Trophoblast cell (in vitro differentiated cells and primary cell): ENCODE results near the gene RBBP8.

Source experiments
- DNase-seq, 2 donors: peaks; one replicate each; pipeline ENCODE4 v3.0.0-alpha.2; 2016
- H2AFZ ChIP-seq: 2 replicates; pipeline ENCODE4 v1.6.1; 2013; ENCODE audit warnings: low read length, moderate library complexity, mild to moderate bottlenecking; ENCODE audit not compliant: insufficient read depth, poor library complexity
- H2AK5ac ChIP-seq: 2 replicates; pipeline ENCODE4 v1.6.1; 2013; ENCODE audit warnings: mild to moderate bottlenecking, low read length
- H2BK120ac ChIP-seq: 2 replicates; pipeline ENCODE4 v1.6.1; 2013; ENCODE audit warnings: low read length, mild to moderate bottlenecking, moderate library complexity; ENCODE audit not compliant: insufficient read depth, poor library complexity
- H2BK12ac ChIP-seq: 2 replicates; pipeline ENCODE4 v1.6.1; 2013; ENCODE audit warnings: mild to moderate bottlenecking, low read length, moderate library complexity
- H2BK5ac ChIP-seq: 2 replicates; pipeline ENCODE4 v1.6.1; 2013; ENCODE audit warnings: low read length, low read depth, moderate library complexity, mild to moderate bottlenecking; ENCODE audit not compliant: poor library complexity
- H3K14ac ChIP-seq: 2 replicates; pipeline ENCODE4 v1.6.1; 2013; ENCODE audit warnings: mild to moderate bottlenecking, low read length
- H3K18ac ChIP-seq: 2 replicates; pipeline ENCODE4 v1.6.1; 2013; ENCODE audit warnings: mild to moderate bottlenecking, low read length
- H3K23ac ChIP-seq: 2 replicates; pipeline ENCODE4 v1.6.1; 2013; ENCODE audit warnings: low read length
- H3K27ac ChIP-seq: 2 replicates; pipeline ENCODE4 v1.5.1; 2013; ENCODE audit warnings: low read depth, mild to moderate bottlenecking, inconsistent platforms, low read length, moderate library complexity
- H3K27me3 ChIP-seq: 2 replicates; pipeline ENCODE4 v1.6.1; 2013; ENCODE audit warnings: inconsistent platforms, mild to moderate bottlenecking, low read length, moderate library complexity; ENCODE audit not compliant: insufficient read depth
- H3K36me3 ChIP-seq, 2 experiments: 1 replicate in 1 of 2; 2 replicates in 1 of 2; pipeline ENCODE4 v1.6.1; 2013; ENCODE audit warnings: low read length in 2 of 2, mild to moderate bottlenecking in 2 of 2, moderate library complexity in 1 of 2; ENCODE audit not compliant: insufficient read depth in 2 of 2, control insufficient read depth in 1 of 2
- H3K4ac ChIP-seq: 2 replicates; pipeline ENCODE4 v1.6.1; 2013; ENCODE audit warnings: low read depth, mild to moderate bottlenecking, low read length, moderate library complexity
- H3K4me1 ChIP-seq, 2 experiments: 1 replicate in 1 of 2; 2 replicates in 1 of 2; pipeline ENCODE4 v1.6.1; 2013; ENCODE audit warnings: low read length in 2 of 2, mild to moderate bottlenecking in 2 of 2, moderate library complexity in 1 of 2; ENCODE audit not compliant: insufficient read depth in 2 of 2, control insufficient read depth in 1 of 2
- H3K4me2 ChIP-seq: 2 replicates; pipeline ENCODE4 v1.6.1; 2013; ENCODE audit warnings: inconsistent platforms, mild to moderate bottlenecking, low read length, moderate library complexity
- H3K4me3 ChIP-seq: 2 replicates; pipeline ENCODE4 v1.5.1; 2013; ENCODE audit warnings: mild to moderate bottlenecking, low read depth, low read length, inconsistent platforms
- H3K79me1 ChIP-seq: one replicate; pipeline ENCODE4 v1.6.1; 2013; ENCODE audit warnings: low read length
- H3K79me2 ChIP-seq: 2 replicates; pipeline ENCODE4 v1.6.1; 2013; ENCODE audit warnings: low read length, mild to moderate bottlenecking; ENCODE audit not compliant: control insufficient read depth, insufficient read depth, poor library complexity
- H3K9ac ChIP-seq: 2 replicates; pipeline ENCODE4 v1.6.1; 2013; ENCODE audit warnings: mild to moderate bottlenecking, low read length
- H3K9me3 ChIP-seq: 2 replicates; pipeline ENCODE4 v1.6.1; 2013; ENCODE audit warnings: low read depth, mild to moderate bottlenecking, control low read depth, inconsistent platforms, low read length; ENCODE audit not compliant: insufficient read depth
- H4K12ac ChIP-seq: 2 replicates; pipeline ENCODE4 v1.6.1; 2013; ENCODE audit warnings: low read depth, mild to moderate bottlenecking, low read length, moderate library complexity
- H4K8ac ChIP-seq: 2 replicates; pipeline ENCODE4 v1.6.1; 2013; ENCODE audit warnings: low read depth, mild to moderate bottlenecking, low read length, moderate library complexity
- H4K91ac ChIP-seq: one replicate; pipeline ENCODE4 v1.6.1; 2013; ENCODE audit warnings: low read depth, mild to moderate bottlenecking, low read length, moderate library complexity
- WGBS: extraction: QIAGEN DNeasy Blood & Tissue Kit; methylation state at CpG from one replicate; pipeline ENCODE4 v1.1.7; 2013; ENCODE audit warnings: missing lambda C conversion rate; ENCODE audit not compliant: insufficient read length, insufficient coverage; ENCODE audit errors: extremely low coverage; 5-methylcytosine and 5-hydroxymethylcytosine counted together

Gene RBBP8

DNA sequence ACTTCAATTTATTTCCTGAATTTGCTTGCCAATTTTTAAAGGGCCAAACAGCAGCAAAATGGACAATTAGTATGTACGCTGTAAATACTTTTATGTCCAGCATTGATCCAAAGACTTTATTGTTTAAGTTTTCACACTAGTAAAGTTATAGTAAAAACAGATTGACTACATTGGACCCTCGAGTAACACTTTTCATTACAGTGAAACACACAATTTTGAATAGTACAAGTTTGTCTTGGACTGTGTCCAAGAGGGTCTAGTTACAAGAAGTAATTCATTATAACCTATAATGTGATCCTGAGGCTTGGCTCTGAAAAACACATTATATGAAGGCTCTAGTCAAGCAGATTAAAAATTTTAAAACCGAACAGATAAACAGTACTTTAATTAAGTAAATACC, 11.4 kb upstream of the RBBP8 start:
- H3K79me1 ChIP-seq, result no peaks in the 10 kb centered on the region

DNA sequence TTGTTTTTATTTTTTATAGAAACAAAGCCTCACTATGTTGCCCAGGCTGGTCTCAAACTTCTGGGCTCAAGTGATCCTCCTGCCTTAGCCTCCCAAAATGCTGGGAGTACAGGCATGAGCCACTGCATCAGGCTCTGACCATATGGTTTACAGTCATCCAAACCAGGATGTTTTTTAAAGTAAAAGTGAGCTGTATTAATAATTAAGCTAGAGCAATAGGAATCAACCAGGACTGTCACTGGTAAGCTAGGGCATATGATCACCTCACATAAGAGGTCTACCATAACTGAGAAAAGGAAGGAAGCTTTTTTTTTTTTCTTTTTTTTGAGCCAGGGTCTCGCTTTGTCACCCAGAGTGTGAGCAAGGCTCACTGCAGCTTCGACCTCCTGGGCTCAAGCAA, 8.5 kb upstream of the RBBP8 start:
- H3K4me2 ChIP-seq, result no peak overlapping the region
- no peaks in the 10 kb centered on the region for H3K36me3 ChIP-seq
- no peak overlapping the region for H3K18ac ChIP-seq
- no peak overlapping the region for H2AK5ac ChIP-seq
- no peaks in the 10 kb centered on the region for H3K79me2 ChIP-seq
- H3K23ac ChIP-seq, result no peak overlapping the region
- H2BK5ac ChIP-seq, result no peak overlapping the region
- no peaks in the 10 kb centered on the region for H3K4me1 ChIP-seq
- no peak overlapping the region for H2AFZ ChIP-seq
- no peak overlapping the region for H2BK12ac ChIP-seq
- H4K8ac ChIP-seq, result no peak overlapping the region
- H2BK120ac ChIP-seq, result no peak overlapping the region
- no peak overlapping the region for H3K4me3 ChIP-seq
- H3K27me3 ChIP-seq, result no peaks in the 10 kb centered on the region
- H3K4ac ChIP-seq, result no peak overlapping the region
- no peak overlapping the region for H4K12ac ChIP-seq
- WGBS, result no CpG with 5 or more reads among the region's 2 CpGs
- DNase-seq, result no peak
- no peak overlapping the region for H4K91ac ChIP-seq
- H3K27ac ChIP-seq, result no peak overlapping the region
- no peaks in the 10 kb centered on the region for H3K9me3 ChIP-seq
- H3K9ac ChIP-seq, result no peak overlapping the region
- no peaks in the 10 kb centered on the region for H3K79me1 ChIP-seq
- H3K14ac ChIP-seq, result no peak overlapping the region

More for the DNA sequence above, 11.4 kb upstream of the RBBP8 start:
- Histone ChIP-seq H3K27me3 (no peaks in the 10 kb centered on the region), H3K4me1 (no peaks in the 10 kb centered on the region), H3K4me3 (no peak overlapping the region), H4K8ac (no peak overlapping the region), H3K36me3 (no peaks in the 10 kb centered on the region), H2BK120ac (no peak overlapping the region), H2AFZ (no peak overlapping the region), H3K9me3 (no peaks in the 10 kb centered on the region), H2BK5ac (no peak overlapping the region), H3K9ac (no peak overlapping the region), H4K12ac (no peak overlapping the region), H3K4me2 (no peak overlapping the region), H3K27ac (no peak overlapping the region), H3K14ac (no peak overlapping the region), H2BK12ac (no peak overlapping the region), H3K18ac (no peak overlapping the region), H3K4ac (no peak overlapping the region), H3K23ac (no peak overlapping the region), H3K79me2 (no peaks in the 10 kb centered on the region), H4K91ac (no peak overlapping the region), H2AK5ac (no peak overlapping the region)
- DNase-seq, result no peak
- WGBS, result no CpG with 5 or more reads among the region's 3 CpGs

DNA sequence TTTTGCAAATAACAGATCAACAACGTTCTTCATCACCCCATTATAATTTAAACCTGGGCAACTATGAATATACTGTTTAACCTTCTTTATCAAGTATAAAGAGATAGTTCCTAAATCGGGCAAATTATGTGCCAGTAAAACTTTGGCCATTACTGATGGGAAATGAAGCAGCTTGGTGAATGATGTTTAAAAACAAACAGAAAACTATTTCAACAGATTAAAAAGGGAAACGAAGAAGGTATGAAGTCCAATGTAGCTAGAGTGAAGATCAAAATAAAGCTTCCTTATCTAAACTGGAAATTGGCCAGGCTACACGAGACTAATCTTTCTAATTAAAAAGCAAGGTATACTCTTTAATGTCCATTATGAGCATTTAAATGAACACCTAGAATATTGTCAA, 6.7 kb upstream of the RBBP8 start:
- Histone ChIP-seq H4K8ac (no peak overlapping the region), H3K4ac (no peak overlapping the region), H3K4me1 (no peaks in the 10 kb centered on the region), H2BK5ac (no peak overlapping the region), H3K23ac (no peak overlapping the region), H3K36me3 (no peaks in the 10 kb centered on the region), H3K9ac (no peak overlapping the region), H3K79me1 (no peaks in the 10 kb centered on the region), H3K9me3 (no peaks in the 10 kb centered on the region), H3K14ac (no peak overlapping the region), H2AFZ (no peak overlapping the region), H4K12ac (no peak overlapping the region), H2BK120ac (no peak overlapping the region), H3K79me2 (no peaks in the 10 kb centered on the region), H3K18ac (no peak overlapping the region), H2AK5ac (no peak overlapping the region), H2BK12ac (no peak overlapping the region), H4K91ac (no peak overlapping the region), H3K27me3 (no peaks in the 10 kb centered on the region), H3K4me2 (no peak overlapping the region), H3K27ac (no peak overlapping the region), H3K4me3 (no peak overlapping the region)
- no peak for DNase-seq
- WGBS, result no CpG with 5 or more reads among the region's 4 CpGs

DNA sequence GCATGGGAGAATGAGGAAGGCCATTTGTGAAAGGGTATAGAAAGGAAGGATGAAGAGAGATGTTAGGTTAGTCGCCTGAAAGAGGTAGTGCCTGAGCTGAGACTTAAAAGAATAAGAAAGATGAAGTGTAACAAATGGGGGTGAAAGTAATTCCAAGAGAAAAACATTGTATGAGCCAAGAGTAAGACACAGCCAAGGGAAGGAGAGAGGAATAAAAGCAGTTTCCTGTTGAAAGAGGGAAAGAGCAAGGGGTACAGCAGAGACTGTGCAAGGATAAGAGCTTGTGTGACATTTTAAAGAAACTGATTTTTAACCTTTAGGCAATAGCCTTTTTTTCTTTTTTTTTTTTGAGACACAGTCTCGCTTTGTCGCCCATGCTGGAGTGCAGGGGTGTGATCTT, 4.8 kb upstream of the RBBP8 start:
- H3K23ac ChIP-seq, result no peak overlapping the region
- H3K36me3 ChIP-seq, result no peaks in the 10 kb centered on the region
- peaks cover 1% of the 10 kb centered on the region for H3K79me2 ChIP-seq
- no CpG with 5 or more reads among the region's 3 CpGs for WGBS
- H3K18ac ChIP-seq, result no peak overlapping the region
- H2BK12ac ChIP-seq, result no peak overlapping the region
- no peak overlapping the region for H3K4ac ChIP-seq
- no peak overlapping the region for H2AFZ ChIP-seq
- no peaks in the 10 kb centered on the region for H3K9me3 ChIP-seq
- no peak overlapping the region for H3K4me2 ChIP-seq
- no peaks in the 10 kb centered on the region for H3K27me3 ChIP-seq
- DNase-seq, result no peak
- no peak overlapping the region for H4K12ac ChIP-seq
- peaks cover 5% of the 10 kb centered on the region for H3K79me1 ChIP-seq
- H3K14ac ChIP-seq, result no peak overlapping the region
- no peaks in the 10 kb centered on the region for H3K4me1 ChIP-seq
- H3K9ac ChIP-seq, result no peak overlapping the region
- H2BK5ac ChIP-seq, result no peak overlapping the region
- no peak overlapping the region for H2AK5ac ChIP-seq
- H4K91ac ChIP-seq, result no peak overlapping the region
- no peak overlapping the region for H3K27ac ChIP-seq
- H4K8ac ChIP-seq, result no peak overlapping the region
- H2BK120ac ChIP-seq, result no peak overlapping the region
- no peak overlapping the region for H3K4me3 ChIP-seq
